PC-9 (cell line): ENCODE measurements around the gene SETD5. TPM values are rescaled to one million over a fixed set of nuclear protein-coding genes. Genes with fewer than 3 reads are reported as not detected.

Experiments used
- BruUV-seq: library from RNA; stranded (reverse); fragments of 400-500 nt; replicated peaks from 2 replicates; lab custom pipeline; 2021; lab: Mats Ljungman, UMichigan
- CTCF ChIA-PET: fragments of 300-600 bp; sonication (Branson Sonifier 250); formaldehyde crosslinking; loops from one replicate; lab custom pipeline; 2022; ENCODE audit warnings: antibody characterized with exemption; lab: Charles Lee
- POLR2A ChIA-PET: fragments of 300-600 bp; sonication (Branson Sonifier 250); formaldehyde crosslinking; loops from one replicate; lab custom pipeline; 2022; ENCODE audit warnings: antibody characterized with exemption; ENCODE audit not compliant: unreplicated experiment; lab: Charles Lee
- DNase-seq, 2 experiments: peaks; one replicate each; pipeline versions ENCODE4 v3.0.0 to v3.0.0-alpha.2; 2015 to 2022; ENCODE audit warnings: mixed read lengths in 1 of 2
- H2AFZ ChIP-seq: fragments of 200-600 bp; sonication (generic); 2 replicates; pipeline ENCODE4 v1.8.1; 2017; ENCODE audit warnings: antibody characterized with exemption
- H3F3A ChIP-seq: fragments of 200-600 bp; sonication (generic); 2 replicates; pipeline ENCODE4 v1.8.1; 2017; ENCODE audit warnings: antibody characterized with exemption, mild to moderate bottlenecking, low read depth; ENCODE audit not compliant: insufficient read depth
- H3K27ac ChIP-seq: fragments of 200-600 bp; sonication (generic); 2 replicates; pipeline ENCODE4 v1.6.1; 2016; ENCODE audit warnings: mixed run types
- H3K27me3 ChIP-seq: fragments of 200-600 bp; sonication (generic); 2 replicates; pipeline ENCODE4 v1.6.1; 2016; ENCODE audit warnings: low read depth, mixed run types; ENCODE audit not compliant: insufficient read depth
- H3K36me3 ChIP-seq: fragments of 200-600 bp; sonication (generic); 2 replicates; pipeline ENCODE4 v1.6.1; 2016; ENCODE audit warnings: low read depth, mixed run types
- H3K4me1 ChIP-seq: fragments of 200-600 bp; sonication (generic); replicated peaks from 2 replicates; pipeline ENCODE4 v1.6.1; 2016; ENCODE audit warnings: mixed run types; ENCODE audit not compliant: insufficient read depth
- H3K4me2 ChIP-seq: fragments of 200-600 bp; sonication (generic); 2 replicates; pipeline ENCODE4 v1.6.1; 2017; ENCODE audit warnings: mixed run types
- H3K4me3 ChIP-seq: fragments of 200-600 bp; sonication (generic); 2 replicates; pipeline ENCODE4 v1.6.1; 2016; ENCODE audit warnings: mixed run types
- H3K79me2 ChIP-seq: fragments of 200-600 bp; sonication (generic); 2 replicates; pipeline ENCODE4 v1.6.1; 2017; ENCODE audit warnings: low read depth, mixed run types
- H3K9me2 ChIP-seq: fragments of 200-600 bp; sonication (generic); 2 replicates; pipeline ENCODE4 v1.8.1; 2017; ENCODE audit warnings: mild to moderate bottlenecking; ENCODE audit not compliant: insufficient read depth
- H3K9me3 ChIP-seq: fragments of 200-600 bp; sonication (generic); 2 replicates; pipeline ENCODE4 v1.8.1; 2016; ENCODE audit warnings: low read depth; ENCODE audit not compliant: insufficient read depth
- H4K20me1 ChIP-seq: fragments of 200-600 bp; sonication (generic); 2 replicates; pipeline ENCODE4 v1.8.1; 2017; ENCODE audit not compliant: insufficient read depth
- EZH2 ChIP-seq: fragments of 200-600 bp; sonication (generic); IDR thresholded peaks from 2 replicates; pipeline ENCODE4 v1.8.0; 2017; ENCODE audit warnings: antibody characterized with exemption, low read depth
- intact Hi-C: fragments of 100-400 bp; cut with micrococcal nuclease; formaldehyde crosslinking; loops from one replicate; pipeline ENCODE4 v1.10.0; 2022; ENCODE audit not compliant: unreplicated experiment
- total RNA-seq: library from RNA; stranded (reverse); gene quantifications from 2 replicates; pipeline ENCODE4 v1.2.3, GENCODE V29; 2021
- TF ChIP-seq, protein P1 (sequence below): fragments of 200-600 bp; sonication (generic); conservative IDR thresholded peaks from 2 replicates; pipeline ENCODE4 v1.6.1; 2017; ENCODE audit warnings: mixed run types, antibody characterized with exemption, mild to moderate bottlenecking, moderate library complexity

SETD5 gene
- total RNA-seq, 1 experiment from 2014 or later, result 140 TPM

DNA sequence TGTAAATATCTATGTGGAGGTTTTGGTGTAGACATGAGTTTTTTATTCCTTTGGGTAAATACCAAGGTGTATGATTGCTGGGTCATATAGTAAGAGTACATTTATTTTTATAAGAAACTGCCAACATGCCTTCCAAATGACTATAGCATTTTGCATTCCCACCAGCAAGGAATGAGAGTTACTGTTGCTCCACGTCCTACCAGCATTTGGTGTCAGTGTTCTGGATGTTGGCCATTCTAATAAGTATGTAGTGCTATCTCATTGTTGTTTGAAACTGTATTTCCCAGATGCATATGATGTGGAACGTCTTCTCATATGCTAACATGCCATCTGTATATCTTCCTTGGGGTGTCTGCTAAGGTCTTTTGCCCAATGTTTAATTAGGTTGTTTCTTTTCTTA is 117.5 kb downstream of the SETD5 start:
- H3K9me2 ChIP-seq, result no peaks in the 10 kb centered on the region

DNA sequence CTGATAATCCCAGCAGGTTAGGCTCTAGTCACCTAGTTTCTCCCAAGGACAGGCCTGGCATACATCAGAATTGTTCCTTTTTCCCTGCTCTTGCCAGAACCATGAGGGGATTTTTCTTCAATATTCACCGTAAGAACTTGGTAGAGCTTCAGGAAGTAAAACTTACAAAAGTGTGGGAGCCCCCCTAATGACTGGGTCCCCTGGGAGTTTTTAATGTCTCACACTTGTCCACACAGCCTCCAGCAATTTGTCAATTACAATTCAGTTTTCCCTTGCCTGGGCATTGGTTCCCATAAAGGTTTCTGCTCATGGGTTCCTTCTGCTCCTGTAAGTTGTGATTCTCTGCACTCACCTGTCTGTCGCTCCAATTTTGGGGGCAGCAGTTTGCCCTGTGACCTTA is 127.7 kb downstream of the SETD5 start:
- Histone ChIP-seq H3K79me2 (no peaks in the 10 kb centered on the region), H2AFZ (no peak overlapping the region), H3K4me2 (no peak overlapping the region), H3K27ac (no peak overlapping the region), H3K9me2 (no peaks in the 10 kb centered on the region), H3K36me3 (no peaks in the 10 kb centered on the region), H3K27me3 (peaks cover 61% of the 10 kb centered on the region), H3F3A (no peaks in the 10 kb centered on the region), H3K4me1 (no peaks in the 10 kb centered on the region), H3K4me3 (no peak overlapping the region), H3K9me3 (no peaks in the 10 kb centered on the region), H4K20me1 (no peaks in the 10 kb centered on the region)
- ChIA-PET POLR2A (no interaction called here), CTCF (no interaction called here)
- TF ChIP-seq, protein P1, sequence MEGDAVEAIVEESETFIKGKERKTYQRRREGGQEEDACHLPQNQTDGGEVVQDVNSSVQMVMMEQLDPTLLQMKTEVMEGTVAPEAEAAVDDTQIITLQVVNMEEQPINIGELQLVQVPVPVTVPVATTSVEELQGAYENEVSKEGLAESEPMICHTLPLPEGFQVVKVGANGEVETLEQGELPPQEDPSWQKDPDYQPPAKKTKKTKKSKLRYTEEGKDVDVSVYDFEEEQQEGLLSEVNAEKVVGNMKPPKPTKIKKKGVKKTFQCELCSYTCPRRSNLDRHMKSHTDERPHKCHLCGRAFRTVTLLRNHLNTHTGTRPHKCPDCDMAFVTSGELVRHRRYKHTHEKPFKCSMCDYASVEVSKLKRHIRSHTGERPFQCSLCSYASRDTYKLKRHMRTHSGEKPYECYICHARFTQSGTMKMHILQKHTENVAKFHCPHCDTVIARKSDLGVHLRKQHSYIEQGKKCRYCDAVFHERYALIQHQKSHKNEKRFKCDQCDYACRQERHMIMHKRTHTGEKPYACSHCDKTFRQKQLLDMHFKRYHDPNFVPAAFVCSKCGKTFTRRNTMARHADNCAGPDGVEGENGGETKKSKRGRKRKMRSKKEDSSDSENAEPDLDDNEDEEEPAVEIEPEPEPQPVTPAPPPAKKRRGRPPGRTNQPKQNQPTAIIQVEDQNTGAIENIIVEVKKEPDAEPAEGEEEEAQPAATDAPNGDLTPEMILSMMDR, result no peak
- no peak for TF ChIP-seq EZH2
- intact Hi-C loops, result no loop called here
- no peak for DNase-seq
- BruUV-seq, result no TSS peak

More for the DNA sequence above, 117.5 kb downstream of the SETD5 start:
- no peak for DNase-seq
- no peak for TF ChIP-seq EZH2
- TF ChIP-seq, protein P1, result no peak
- Histone ChIP-seq H3K79me2 (no peaks in the 10 kb centered on the region), H3K27me3 (peaks cover 19% of the 10 kb centered on the region; the same call in 1 of the 2 replicates), H4K20me1 (no peaks in the 10 kb centered on the region), H3K27ac (no peak overlapping the region), H3K4me2 (no peak overlapping the region), H2AFZ (no peak overlapping the region), H3K4me1 (no peaks in the 10 kb centered on the region), H3K9me3 (no peaks in the 10 kb centered on the region), H3F3A (no peaks in the 10 kb centered on the region), H3K4me3 (no peak overlapping the region), H3K36me3 (no peaks in the 10 kb centered on the region)
- CTCF ChIA-PET, result no interaction called here
- BruUV-seq, result no TSS peak
- intact Hi-C loops, result no loop called here
- POLR2A ChIA-PET, result no interaction called here

Other genes with a start within 250 kb of the SETD5 start
- 12.9 and 17.5 TPM in 2 replicates for gene SRGAP3, start 148.0 kb upstream of the SETD5 start, total RNA-seq
- 48.8 and 49.9 TPM in 2 replicates for gene THUMPD3, start 34.6 kb upstream of the SETD5 start, total RNA-seq
- gene LHFPL4, start 156.2 kb downstream of the SETD5 start, total RNA-seq, result not detected in 2 replicates